Measurements from ENCODE around the gene SS18L1.

SS18L1 gene

DNA sequence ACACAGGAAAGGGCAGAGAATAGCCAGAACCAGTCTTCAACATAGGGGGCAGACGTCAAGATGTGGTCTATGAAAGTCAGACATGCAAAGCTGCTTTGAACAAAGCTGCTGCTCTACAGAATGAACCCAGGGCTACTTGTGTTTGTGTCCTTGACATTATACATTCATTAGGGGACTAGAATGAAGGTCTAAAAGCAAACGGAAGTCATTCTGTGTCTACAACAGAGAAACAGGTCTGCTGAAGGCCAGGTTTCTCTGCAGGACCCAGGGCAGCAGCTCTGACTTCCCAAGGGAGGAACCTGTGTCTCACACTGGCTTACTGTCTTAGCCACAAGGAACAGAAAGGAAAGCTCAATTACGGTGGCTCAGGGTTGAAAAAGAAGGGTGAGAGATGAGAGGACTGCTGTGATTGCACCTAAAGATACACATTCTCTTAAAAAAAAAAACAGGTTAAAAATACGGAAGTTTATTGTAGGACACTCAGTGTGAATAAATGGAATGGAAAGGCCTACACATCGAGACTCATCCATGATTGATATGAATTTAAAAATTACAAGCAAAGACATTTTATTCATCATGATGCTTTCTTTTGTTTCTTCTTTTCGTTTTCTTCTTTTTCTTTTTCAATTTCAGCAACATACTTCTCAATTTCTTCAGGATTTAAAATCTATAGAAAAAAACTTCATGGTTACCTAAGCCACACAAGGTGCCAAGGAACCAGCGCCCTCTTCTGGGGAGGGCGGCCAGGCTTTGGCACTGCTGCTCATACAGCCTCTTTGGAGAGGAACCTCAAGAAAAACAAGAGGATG is 7.1 kb upstream of the SS18L1 start:
- Histone ChIP-seq H2AFZ (ENCODE audit: low read length) (no peak overlapping the region), H3F3A (ENCODE audit: low read depth) (no peaks in the 10 kb centered on the region), H3K4me2 (ENCODE audit: low read depth, low read length, poor library complexity, severe bottlenecking) (no peak overlapping the region), H3K4me1 (ENCODE audit: insufficient read depth, low read length, poor library complexity, severe bottlenecking) (peaks cover 18% of the 10 kb centered on the region), H3K9ac (ENCODE audit: low read depth, low read length, poor library complexity, severe bottlenecking) (no peak overlapping the region), H3K36me3 (ENCODE audit: insufficient read depth, low read length) (peaks cover 85% of the 10 kb centered on the region; the same call in 1 of the 2 replicates), H4K20me1 (ENCODE audit: insufficient read depth, low read length, poor library complexity, severe bottlenecking) (peaks cover 72% of the 10 kb centered on the region), H3K9me3 (ENCODE audit: insufficient read depth, low read depth, low read length) (no peaks in the 10 kb centered on the region), H3K27me3 (ENCODE audit: insufficient read depth, low read length, poor library complexity, severe bottlenecking) (no peaks in the 10 kb centered on the region), H3K9me2 (replicated peaks; ENCODE audit: low read depth, low read length) (no peaks in the 10 kb centered on the region), H3K4me3 (ENCODE audit: low read length, poor library complexity, severe bottlenecking) (no peak overlapping the region), H3K79me2 (ENCODE audit: insufficient read depth, low read length) (peaks cover 54% of the 10 kb centered on the region)
- no peak for TF ChIP-seq EZH2phosphoT487 (IDR thresholded peaks at IDR 0.05; ENCODE audit: borderline replicate concordance)
- TF ChIP-seq, protein P1, sequence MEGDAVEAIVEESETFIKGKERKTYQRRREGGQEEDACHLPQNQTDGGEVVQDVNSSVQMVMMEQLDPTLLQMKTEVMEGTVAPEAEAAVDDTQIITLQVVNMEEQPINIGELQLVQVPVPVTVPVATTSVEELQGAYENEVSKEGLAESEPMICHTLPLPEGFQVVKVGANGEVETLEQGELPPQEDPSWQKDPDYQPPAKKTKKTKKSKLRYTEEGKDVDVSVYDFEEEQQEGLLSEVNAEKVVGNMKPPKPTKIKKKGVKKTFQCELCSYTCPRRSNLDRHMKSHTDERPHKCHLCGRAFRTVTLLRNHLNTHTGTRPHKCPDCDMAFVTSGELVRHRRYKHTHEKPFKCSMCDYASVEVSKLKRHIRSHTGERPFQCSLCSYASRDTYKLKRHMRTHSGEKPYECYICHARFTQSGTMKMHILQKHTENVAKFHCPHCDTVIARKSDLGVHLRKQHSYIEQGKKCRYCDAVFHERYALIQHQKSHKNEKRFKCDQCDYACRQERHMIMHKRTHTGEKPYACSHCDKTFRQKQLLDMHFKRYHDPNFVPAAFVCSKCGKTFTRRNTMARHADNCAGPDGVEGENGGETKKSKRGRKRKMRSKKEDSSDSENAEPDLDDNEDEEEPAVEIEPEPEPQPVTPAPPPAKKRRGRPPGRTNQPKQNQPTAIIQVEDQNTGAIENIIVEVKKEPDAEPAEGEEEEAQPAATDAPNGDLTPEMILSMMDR (conservative IDR thresholded peaks at IDR 0.05; ENCODE audit: low read length): peak; percentile 95

DNA sequence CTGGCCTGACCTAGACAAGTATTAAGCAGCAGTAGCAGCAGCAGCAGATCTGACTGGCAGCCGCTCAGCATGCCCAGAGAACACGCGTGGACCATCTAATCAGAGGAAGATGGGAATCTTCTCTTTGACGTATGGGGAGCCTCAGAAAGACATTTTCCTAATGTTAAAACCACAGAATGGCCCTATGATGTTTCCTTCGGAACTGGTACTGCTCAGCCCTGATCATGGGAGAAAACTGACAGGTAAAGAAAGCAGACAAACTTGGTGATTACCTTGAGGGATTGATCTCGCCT is 6.5 kb upstream of the SS18L1 start:
- H3K79me2 ChIP-seq (ENCODE audit: insufficient read depth, low read length): peaks cover 54% of the 10 kb centered on the region
- peaks cover 20% of the 10 kb centered on the region for H3K4me1 ChIP-seq (ENCODE audit: insufficient read depth, low read length, poor library complexity, severe bottlenecking)
- TF ChIP-seq, protein P1 (conservative IDR thresholded peaks at IDR 0.05; ENCODE audit: low read length): no peak
- no peak for TF ChIP-seq EZH2phosphoT487 (IDR thresholded peaks at IDR 0.05; ENCODE audit: borderline replicate concordance)
- no peaks in the 10 kb centered on the region for H3K27me3 ChIP-seq (ENCODE audit: insufficient read depth, low read length, poor library complexity, severe bottlenecking)
- H4K20me1 ChIP-seq (ENCODE audit: insufficient read depth, low read length, poor library complexity, severe bottlenecking): peaks cover 78% of the 10 kb centered on the region
- no peak overlapping the region for H2AFZ ChIP-seq (ENCODE audit: low read length)
- no peak overlapping the region for H3K4me2 ChIP-seq (ENCODE audit: low read depth, low read length, poor library complexity, severe bottlenecking)
- H3F3A ChIP-seq (ENCODE audit: low read depth): no peaks in the 10 kb centered on the region
- no peak overlapping the region for H3K4me3 ChIP-seq (ENCODE audit: low read length, poor library complexity, severe bottlenecking)
- H3K36me3 ChIP-seq (ENCODE audit: insufficient read depth, low read length): peaks cover 80% of the 10 kb centered on the region; the same call in 1 of the 2 replicates
- H3K9ac ChIP-seq (ENCODE audit: low read depth, low read length, poor library complexity, severe bottlenecking): no peak overlapping the region
- no peaks in the 10 kb centered on the region for H3K9me3 ChIP-seq (ENCODE audit: insufficient read depth, low read depth, low read length)
- H3K9me2 ChIP-seq (replicated peaks; ENCODE audit: low read depth, low read length): no peaks in the 10 kb centered on the region

DNA sequence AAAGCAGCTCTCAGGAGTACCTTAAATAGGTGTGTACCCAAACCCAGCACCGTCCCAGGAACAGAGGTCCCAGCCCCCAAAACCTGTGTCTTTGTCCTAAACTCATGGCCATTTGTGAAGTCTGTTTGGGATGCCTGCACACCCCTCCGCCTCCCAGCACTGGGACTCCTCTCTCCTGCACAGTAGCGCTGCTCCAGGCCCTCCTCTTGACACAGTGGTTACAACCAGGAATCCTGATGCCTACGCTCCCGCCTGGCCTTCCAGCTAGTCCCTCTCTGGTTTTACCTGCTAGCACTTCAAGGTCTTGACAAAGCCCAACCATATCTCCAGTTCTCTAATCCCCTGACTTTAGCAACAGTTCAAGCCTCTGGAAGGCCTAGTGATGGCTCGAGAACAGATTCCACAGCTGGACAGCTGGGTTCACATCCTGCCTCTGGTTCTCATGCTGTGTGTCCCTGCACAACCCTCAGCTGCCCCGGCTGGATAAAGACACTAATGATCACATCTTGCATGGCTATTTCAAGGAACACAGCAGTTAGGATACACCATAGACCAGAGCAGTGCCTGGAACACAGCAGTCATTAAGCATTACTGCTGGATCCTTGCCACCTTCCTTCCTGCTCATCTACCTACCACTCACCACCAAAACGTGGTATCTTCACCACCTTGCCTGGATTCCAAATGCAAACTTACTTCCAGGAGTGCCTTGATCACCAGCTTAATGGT is 5.9 kb upstream of the SS18L1 start:
- no peak overlapping the region for H3K9ac ChIP-seq (ENCODE audit: low read depth, low read length, poor library complexity, severe bottlenecking)
- no peak overlapping the region for H3K4me2 ChIP-seq (ENCODE audit: low read depth, low read length, poor library complexity, severe bottlenecking)
- no peaks in the 10 kb centered on the region for H3F3A ChIP-seq (ENCODE audit: low read depth)
- H4K20me1 ChIP-seq (ENCODE audit: insufficient read depth, low read length, poor library complexity, severe bottlenecking): peaks cover 82% of the 10 kb centered on the region
- peaks cover 20% of the 10 kb centered on the region for H3K4me1 ChIP-seq (ENCODE audit: insufficient read depth, low read length, poor library complexity, severe bottlenecking)
- H2AFZ ChIP-seq (ENCODE audit: low read length): no peak overlapping the region
- peaks cover 54% of the 10 kb centered on the region for H3K79me2 ChIP-seq (ENCODE audit: insufficient read depth, low read length)
- no peaks in the 10 kb centered on the region for H3K9me2 ChIP-seq (replicated peaks; ENCODE audit: low read depth, low read length)
- TF ChIP-seq, protein P1 (conservative IDR thresholded peaks at IDR 0.05; ENCODE audit: low read length): no peak
- no peak for TF ChIP-seq EZH2phosphoT487 (IDR thresholded peaks at IDR 0.05; ENCODE audit: borderline replicate concordance)
- H3K4me3 ChIP-seq (ENCODE audit: low read length, poor library complexity, severe bottlenecking): no peak overlapping the region
- H3K27me3 ChIP-seq (ENCODE audit: insufficient read depth, low read length, poor library complexity, severe bottlenecking): no peaks in the 10 kb centered on the region
- peaks cover 74% of the 10 kb centered on the region; the same call in 1 of the 2 replicates for H3K36me3 ChIP-seq (ENCODE audit: insufficient read depth, low read length)
- H3K9me3 ChIP-seq (ENCODE audit: insufficient read depth, low read depth, low read length): no peaks in the 10 kb centered on the region
